ENCODE measurements around the gene DOLPP1.
A peak's percentile ranks its signal among the peaks of the same experiment; 100 is the strongest.

DOLPP1 gene

DNA sequence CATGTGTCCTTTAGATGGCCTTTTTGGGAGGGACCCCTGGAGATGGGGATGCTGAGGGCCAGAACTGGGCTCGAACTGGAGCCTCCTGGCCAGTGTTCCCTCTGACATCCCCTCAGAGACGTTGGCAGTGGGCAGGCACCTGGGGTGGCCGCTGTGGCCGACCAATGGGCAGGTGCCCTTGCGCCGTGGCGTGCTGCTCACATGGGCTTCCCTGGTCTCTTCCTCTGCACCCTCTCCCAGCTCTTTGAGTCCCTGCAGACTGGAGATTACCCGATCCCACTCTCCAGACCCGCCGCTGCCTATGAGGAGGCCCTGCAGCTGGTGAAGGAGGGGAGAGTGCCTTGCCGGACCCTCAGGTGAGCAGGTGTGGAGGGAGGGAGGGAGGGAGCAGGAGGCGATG, 19.9 kb upstream of the DOLPP1 start:
- no peak for FAIRE-seq

GRCh38 chr9:129063061-129063460, 17.9 kb upstream of the DOLPP1 start:
- no peak for DNase-seq (ENCODE audit: extremely low spot score, insufficient read length, low read depth)
- FAIRE-seq = no peak

More for the DNA sequence above, 19.9 kb upstream of the DOLPP1 start:
- DNase-seq (ENCODE audit: extremely low spot score, insufficient read length, low read depth) = no peak

- no peak for DNase-seq (ENCODE audit: extremely low spot score, insufficient read length, low read depth)
- FAIRE-seq = no peak
These were observed 16.4 kb upstream of the DOLPP1 start for GRCh38 chr9:129064499-129064908.

GRCh38 chr9:129068110-129068509, 12.8 kb upstream of the DOLPP1 start:
- DNase-seq (ENCODE audit: extremely low spot score, insufficient read length, low read depth) = no peak
- no peak for FAIRE-seq

- peak; percentile 30 for DNase-seq (ENCODE audit: extremely low spot score, insufficient read length, low read depth)
- FAIRE-seq = no peak
These were observed 11.7 kb upstream of the DOLPP1 start for GRCh38 chr9:129068990-129069861.

DNA sequence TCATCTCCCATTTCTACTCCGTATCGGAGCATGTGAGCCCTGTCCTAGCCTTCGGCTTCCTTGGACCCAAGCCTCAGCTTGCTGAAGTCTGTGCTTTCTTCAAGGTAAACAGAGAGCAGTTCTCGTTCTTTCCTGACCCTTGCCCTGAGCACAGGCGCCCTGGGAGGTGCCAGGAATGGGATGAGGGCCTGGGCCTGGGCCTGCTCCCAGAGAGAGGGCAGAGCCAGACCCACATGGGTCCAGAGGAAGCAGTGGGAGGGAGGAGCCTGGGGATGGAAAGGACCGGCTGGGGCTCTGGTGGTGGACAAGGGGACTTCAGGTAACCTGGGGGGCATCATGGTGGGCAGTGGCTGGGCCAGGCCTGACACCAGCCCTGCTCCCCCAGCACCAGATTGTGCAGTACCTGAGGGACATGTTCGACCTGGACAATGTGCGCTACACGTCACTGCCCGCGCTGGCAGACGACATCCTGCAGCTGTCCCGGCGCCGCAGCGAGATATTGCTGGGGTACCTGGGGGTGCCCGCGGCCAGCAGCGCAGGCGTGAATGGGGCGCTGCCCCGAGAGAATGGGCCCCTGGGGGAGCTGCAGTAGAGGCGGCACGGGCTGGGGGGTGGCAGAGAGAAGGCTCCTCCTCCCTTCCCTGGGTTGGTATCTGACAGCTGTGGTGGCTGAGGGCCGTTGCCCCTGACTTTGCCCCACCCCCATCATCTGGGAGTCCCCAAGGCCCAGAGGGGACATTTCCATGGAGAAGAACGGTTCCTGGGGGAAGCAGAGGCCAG, 10.9 kb upstream of the DOLPP1 start:
- no peak for DNase-seq (ENCODE audit: extremely low spot score, insufficient read length, low read depth)
- FAIRE-seq = no peak

DNA sequence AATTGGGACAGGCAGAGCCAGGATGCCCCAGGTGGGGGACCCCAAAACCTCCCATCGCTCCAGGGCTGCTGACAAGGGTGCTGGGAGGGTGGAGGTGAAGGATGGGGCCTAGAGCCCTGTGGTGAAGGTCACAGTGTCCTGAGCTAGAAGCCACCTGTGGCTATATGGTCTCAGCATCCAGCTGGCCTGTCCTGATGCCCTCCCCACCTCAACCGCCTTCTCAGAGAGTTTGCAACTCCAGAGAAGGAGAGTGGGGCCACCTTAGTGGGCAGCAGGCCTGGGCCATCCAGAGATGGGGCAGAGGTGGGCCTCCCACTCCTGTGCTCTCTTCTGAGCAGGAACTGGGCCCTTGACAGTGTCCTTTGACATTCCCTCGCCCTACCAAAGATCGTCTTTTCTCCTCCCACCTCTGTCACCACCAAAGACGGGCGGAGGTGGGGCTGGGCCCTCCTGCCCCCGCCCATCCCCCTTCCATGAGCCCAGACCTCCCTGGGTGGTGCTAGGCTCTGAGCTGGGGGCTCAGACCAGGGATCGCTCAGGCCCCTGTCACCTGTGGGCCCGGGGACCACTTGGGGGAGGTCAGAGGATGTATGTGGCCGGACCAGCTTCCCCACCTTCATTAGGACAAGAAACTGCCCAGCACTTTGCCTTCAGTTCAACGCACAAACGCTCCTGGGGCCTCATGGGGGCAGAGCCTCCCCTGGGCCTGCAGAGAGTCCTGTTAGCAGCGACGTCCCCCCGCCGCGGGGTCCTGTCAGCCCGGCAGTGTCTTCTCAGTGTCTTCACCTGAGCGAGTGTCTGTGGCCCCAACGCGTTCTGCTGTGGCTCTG, 10.0 kb upstream of the DOLPP1 start:
- no peak for DNase-seq (ENCODE audit: extremely low spot score, insufficient read length, low read depth)
- FAIRE-seq = no peak

DNA sequence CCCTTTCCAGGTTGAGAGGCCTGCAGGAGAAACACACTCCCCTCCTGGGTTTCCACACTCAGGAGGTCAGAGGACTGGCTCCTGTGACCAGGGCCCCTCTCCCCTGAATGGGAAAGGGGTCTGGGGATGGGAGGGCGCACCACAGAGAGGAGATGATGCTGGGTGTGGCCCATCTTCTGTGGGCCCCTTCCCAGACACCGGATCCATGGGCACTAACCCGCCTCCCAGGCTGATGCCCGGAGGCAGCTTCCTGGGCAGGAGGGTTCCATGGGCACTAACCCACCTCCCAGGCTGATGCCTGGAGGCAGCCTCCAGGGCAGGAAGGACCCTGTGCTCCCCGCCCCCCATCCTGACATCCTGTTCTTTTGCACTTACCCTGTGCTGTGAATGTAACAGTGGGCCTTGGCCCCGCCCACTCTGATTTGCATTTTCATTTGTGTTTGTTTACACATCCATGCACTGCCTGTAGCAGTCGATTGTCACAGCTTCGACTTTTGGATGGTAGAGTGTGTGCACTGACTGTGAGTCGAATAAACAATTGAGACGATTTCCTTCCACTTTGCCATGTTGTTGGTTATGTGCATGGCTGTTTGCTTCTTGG, 9.3 kb upstream of the DOLPP1 start:
- FAIRE-seq (no peak), DNase-seq (ENCODE audit: extremely low spot score, insufficient read length, low read depth) (no peak)

DNA sequence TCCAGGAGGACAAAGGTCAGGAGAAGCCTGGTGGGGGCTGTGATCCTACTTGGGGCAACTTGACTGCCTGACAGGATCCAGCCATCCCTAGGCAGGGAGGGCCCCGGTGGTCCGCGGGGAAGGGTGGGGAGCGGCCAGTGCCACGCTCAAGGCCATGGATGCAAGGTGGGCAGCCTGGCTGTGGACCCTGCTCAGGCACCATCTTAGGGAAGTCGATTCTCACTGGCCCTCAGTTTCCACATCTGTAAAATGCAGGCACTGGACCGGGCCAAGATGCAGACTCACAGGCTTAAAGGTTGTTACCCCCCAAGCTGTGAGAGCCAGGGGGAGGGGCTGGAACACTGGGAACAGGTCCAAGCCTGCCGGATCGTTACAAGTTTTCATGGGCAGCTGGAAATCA, 8.7 kb upstream of the DOLPP1 start:
- no peak for FAIRE-seq
- no peak for DNase-seq (ENCODE audit: extremely low spot score, insufficient read length, low read depth)

GRCh38 chr9:129073404-129073803, 7.5 kb upstream of the DOLPP1 start:
- DNase-seq (ENCODE audit: extremely low spot score, insufficient read length, low read depth) (no peak), FAIRE-seq (no peak)

DNA sequence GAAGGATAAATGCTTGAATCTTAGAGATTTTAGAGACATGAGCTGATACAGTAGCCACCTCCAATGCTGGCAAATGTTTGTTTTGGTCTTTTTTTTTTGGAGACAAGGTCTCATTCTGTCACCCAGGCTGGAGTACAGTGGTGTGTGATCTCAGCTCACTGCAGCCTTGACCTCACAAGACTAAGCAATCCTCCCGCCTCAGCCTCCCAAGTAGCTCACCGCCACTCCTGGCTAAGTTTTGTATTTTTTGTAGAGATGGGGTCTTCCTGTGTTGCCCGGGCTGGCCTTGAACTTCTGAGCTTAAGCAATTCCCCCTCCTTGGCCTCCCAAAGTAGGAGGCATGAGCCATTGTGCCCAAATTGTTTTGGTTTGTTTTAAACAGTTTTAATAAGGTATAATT, 6.8 kb upstream of the DOLPP1 start:
- FAIRE-seq = no peak

DNA sequence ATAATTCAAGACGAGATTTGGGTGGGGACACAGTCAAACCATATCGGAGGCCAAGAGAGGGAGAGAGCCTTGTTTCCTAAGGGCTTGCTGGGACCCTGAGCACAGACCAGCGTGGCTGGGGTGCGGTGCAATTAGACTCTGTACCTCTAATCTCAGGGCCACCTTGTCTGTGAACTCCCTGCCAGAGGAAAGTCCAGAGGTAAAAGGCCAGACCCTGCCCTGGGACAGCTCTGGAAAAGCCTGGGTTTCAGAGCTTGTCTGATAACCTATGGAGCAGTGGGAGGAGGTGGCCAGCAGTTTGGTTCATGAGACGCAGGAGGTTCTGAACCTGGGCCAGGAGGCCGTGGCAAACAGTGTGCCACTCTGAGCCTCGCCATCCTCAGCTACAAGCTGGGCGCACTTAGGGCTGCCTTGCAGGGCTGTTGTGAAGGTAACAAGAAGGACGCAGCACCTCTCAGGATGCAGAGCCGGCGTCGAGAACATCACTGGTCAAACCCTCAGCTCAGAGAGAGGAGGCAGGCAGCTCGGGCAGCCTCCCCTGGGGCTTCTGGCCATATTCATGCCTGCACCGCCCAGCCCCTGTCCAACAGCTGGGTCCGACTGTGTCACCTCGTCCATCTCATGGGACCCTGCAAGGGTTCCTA, 4.8 kb upstream of the DOLPP1 start:
- DNase-seq (ENCODE audit: extremely low spot score, insufficient read length, low read depth) = no peak
- no peak for FAIRE-seq

More for the DNA sequence above, 6.8 kb upstream of the DOLPP1 start:
- no peak for DNase-seq (ENCODE audit: extremely low spot score, insufficient read length, low read depth)

- DNase-seq (ENCODE audit: extremely low spot score, insufficient read length, low read depth) (no peak), FAIRE-seq (no peak)
These were observed 4.3 kb upstream of the DOLPP1 start for GRCh38 chr9:129076640-129077037.

DNA sequence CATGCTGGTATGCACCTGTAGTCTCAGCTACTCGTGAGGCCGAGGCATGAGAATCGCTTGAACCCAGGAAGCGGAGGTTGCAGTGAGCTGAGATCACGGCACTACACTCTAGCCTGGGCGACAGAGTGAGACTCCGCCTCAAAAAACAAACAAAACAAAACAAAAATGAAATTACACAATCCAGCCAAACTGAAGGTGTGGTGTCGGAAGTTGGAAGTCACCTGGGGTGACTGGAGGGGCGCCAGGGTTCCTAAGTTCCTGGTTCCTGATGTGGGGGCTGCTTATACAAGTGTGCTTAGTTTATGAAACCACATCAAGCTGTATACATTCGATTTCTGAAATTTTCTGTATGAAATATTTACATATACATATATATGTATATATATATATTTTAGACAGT, 3.7 kb upstream of the DOLPP1 start:
- DNase-seq (ENCODE audit: extremely low spot score, insufficient read length, low read depth) (no peak), FAIRE-seq (no peak)

DNA sequence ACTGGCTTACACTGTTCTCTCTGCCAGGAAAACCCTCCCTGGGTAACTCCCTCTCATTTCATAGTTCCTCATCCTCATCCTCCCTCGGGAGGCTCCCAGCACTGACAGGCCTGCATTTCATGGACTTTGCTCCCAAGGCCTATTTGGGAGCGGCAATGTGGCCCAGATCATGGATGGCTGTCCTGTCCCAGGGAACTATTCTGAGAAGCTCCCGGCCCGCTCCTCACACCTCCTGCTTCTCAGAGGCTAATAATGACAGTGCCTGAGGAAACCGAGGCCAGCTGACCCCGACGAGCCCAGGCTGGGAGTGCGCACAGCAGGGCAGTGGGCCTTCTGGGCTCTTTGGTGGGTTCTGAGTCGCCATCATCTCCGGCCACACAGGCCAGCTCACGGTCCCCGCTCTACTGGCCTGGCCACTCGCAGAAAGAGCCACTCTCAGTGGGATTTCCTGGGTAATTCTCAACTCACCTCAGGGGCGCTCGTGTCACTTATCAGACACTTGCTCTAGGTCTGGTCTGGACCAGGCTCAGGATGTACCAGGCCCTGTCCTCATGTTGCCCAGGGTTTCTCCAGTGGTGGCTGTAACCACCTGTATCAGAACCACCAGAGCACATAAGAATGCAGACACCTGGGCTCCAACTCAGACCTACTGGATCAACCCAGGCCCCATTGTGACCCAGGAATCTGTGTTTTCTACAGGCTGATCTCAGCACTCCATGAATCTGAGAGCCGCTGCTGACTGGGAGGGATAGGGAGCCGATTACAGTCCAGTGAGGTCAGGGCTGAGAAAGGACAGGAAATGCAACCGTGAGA, 2.0 kb upstream of the DOLPP1 start:
- no peak for DNase-seq (ENCODE audit: extremely low spot score, insufficient read length, low read depth)
- no peak for FAIRE-seq

- no peak for DNase-seq (ENCODE audit: extremely low spot score, insufficient read length, low read depth)
- FAIRE-seq = no peak
These were observed 1.1 kb upstream of the DOLPP1 start for GRCh38 chr9:129079829-129080228.

DNA sequence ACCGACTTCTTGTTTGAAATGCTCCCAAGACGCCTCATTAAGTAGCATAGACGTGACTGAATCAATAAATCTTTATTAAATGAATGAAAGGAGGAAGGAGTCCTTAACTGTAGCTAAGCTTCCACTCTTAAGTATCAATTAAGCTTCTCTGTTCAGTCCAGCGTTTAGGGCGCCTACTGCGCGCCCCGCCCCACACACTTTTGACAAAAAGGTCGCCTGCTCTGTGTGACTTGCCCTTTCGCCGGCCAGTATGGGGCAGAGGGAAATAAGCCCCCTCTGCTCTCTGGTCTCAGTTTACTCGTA, 662 bp upstream of the DOLPP1 start:
- FAIRE-seq (no peak), DNase-seq (ENCODE audit: extremely low spot score, insufficient read length, low read depth) (no peak)

DNA sequence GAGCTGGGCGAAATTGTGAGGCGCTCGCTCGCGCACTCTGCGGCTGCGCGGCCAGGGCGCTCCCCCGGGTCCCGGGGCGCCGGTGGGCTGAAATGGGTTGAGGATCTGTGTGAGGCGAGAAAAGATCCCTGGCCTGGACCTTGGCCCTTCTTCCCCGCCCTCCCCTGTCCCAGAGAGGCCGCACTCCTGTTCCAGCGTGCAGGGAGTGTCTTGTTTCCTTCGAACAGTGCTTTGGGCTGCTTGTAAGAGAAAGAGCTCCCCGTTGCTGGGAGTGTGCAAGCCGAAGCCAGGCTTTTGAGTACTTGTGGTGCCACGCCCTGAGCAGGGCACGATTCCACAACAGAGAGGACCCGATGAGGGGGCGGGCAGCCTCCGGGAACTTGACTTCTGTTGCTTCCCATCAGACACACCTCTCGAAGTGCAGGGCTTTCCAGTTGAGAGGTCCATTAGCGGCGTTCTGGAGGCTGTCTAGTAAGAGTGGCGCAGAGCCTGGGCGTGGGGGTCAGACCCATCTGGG, 535 bp downstream of the DOLPP1 start:
- FAIRE-seq = no peak
- DNase-seq (ENCODE audit: extremely low spot score, insufficient read length, low read depth) = peak; percentile 94

- FAIRE-seq = no peak
- no peak for DNase-seq (ENCODE audit: extremely low spot score, insufficient read length, low read depth)
These were observed 3.2 kb downstream of the DOLPP1 start for GRCh38 chr9:129084087-129084486.
